GM19397 (cell line): ENCODE data around the gene HLA-DQA1.
"Not testable (repeated sequence)": the region's sequence is repeated elsewhere in the genome, so short reads cannot be mapped to it uniquely, and the experiment has no call there.

Source experiments
- ATAC-seq: cut with Tn5 transposase; IDR thresholded peaks from one replicate; pipeline ENCODE4 v1.9.1; 2021; ENCODE audit warnings: mild to moderate bottlenecking, moderate library complexity; ENCODE audit not compliant: unreplicated experiment

Gene HLA-DQA1

DNA sequence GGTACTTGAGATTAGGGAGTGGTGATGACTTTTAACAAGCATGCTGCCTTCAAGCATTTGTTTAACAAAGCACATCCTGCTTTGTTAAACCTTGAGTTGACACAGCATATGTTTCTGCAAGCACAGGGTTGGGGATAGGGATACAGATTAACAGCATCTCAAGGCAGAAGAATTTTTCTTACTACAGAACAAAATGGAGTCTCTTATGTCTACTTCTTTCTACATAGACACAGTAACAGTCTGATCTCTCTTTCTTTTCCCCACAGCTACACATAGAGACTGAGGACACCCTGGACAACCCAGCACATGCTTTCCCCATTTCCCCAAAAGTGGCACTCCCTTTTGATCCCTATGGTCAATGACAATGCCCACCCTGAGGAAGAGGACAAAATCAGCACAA is 20.6 kb downstream of the HLA-DQA1 start:
- ATAC-seq, result not testable (repeated sequence)

- ATAC-seq, result no peak
Measured at GRCh38 chr6:32658268-32658897, 21.2 kb downstream of the HLA-DQA1 start.

GRCh38 chr6:32659856-32660595 is 22.8 kb downstream of the HLA-DQA1 start:
- ATAC-seq, result no peak

GRCh38 chr6:32662099-32662498 is 24.9 kb downstream of the HLA-DQA1 start:
- no peak for ATAC-seq

- no peak for ATAC-seq
Measured at GRCh38 chr6:32662836-32663235, 25.6 kb downstream of the HLA-DQA1 start.

GRCh38 chr6:32664354-32664753 is 27.1 kb downstream of the HLA-DQA1 start:
- no peak for ATAC-seq

DNA sequence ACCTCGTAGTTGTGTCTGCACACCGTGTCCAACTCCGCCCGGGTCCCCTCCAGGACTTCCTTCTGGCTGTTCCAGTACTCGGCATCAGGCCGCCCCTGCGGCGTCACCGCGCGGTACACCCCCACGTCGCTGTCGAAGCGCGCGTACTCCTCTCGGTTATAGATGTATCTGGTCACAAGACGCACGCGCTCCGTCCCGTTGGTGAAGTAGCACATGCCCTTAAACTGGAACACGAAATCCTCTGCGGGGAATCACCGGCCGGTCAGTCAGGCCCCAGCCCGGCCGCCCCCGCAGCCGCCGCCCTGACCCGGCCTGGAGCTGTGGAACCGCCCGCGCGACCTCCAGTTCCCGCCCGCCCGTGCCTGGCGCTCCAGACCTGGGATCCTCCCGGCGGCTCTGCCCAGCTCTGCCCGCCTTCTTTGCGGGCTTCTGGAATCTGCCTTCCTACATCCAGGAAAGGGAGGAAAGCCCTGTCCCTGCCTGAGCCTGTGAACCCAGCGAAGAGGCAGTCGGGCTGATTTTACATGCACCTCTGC is 27.7 kb downstream of the HLA-DQA1 start:
- no peak for ATAC-seq

DNA sequence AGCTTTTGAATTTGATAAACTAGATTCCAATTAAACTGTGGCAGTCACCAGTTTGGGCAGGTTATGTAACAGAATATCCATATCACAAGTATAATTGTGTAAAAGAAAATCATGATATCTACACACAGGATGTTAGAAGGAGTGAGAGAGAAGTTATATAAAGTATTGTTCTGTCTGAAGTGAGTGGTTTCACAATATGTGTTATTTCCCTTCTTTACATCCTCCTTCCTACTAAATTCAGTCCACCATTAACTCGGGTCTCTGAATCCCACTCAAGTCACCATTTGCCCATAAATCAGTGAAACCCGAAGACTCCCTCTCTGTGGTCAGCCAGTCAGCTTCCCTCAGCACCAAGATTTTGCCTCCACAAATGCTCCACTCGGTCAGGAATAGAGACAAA is 28.5 kb downstream of the HLA-DQA1 start:
- ATAC-seq, result no peak

DNA sequence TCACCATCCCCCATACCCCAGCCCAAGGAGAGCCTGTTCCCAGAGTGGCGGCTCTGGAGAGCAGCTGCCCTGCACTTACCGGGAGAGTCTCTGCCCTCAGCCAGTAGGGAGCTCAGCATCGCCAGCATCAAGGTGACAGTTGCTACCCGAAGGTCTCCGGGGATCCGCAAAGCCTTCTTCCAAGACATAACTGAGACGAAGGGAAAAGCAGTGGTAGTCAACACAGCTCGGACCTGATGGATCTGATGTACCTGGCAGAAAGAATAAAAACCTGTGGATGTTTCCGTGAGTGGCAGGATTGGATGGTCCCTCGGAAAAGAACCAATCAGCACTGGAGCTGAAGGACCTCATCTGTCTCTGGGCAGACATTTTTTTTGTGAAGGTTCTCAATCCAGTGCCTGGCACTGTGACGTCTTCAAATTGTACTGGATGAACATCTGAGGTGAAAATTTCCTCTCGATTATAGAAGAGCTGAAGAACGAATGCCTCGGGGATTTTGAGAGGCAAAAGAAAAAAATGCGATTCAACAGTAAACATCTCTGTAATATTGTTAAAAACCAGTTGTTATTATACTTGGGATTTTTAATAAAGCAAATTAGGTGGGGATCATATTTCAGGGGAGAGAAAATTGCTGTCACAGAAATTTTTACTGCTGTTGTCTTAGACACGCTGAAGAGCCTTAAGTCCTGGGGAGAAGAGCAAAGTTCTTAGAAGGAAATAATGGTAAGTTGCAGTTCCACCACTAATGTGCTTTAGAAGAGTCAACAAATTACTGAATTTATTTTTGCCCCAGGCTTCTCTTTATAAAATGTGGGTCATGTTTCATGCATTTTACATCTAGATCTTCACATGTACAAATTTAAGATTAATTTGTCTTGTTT is 29.5 kb downstream of the HLA-DQA1 start, which contains the start of gene HLA-DQB1:
TSS of gene HLA-DQB1 (minus strand) at position 238 of the 881 bp plus-strand sequence. CDS start at position 188, 50 bp downstream.
- peak; percentile 44 for ATAC-seq

DNA sequence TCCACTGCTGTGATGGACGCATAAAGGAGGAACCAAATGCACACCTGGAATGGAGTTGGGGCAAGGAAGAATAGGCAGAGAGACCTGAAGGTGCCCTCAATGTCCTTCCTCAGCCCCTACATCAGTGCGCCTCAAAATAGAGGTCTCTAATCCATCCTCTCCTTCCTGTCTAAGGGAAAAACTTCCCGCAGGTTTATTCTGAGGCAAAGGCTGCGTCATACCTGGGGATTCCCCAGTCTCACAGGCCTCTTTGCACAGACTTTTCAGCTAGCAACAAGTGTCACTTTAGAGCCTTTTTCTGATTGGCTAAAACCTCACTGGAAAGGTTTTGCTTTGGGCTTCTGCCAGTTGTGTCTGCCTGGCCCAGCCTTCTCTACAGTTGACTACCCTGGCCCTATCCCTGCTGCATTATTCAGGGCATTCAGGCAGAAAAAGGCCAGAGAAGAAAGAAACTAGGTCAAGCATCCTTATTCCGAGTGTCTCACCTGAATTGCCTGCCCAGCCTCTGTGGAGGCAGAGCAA is 31.1 kb downstream of the HLA-DQA1 start:
- peak; percentile 79 for ATAC-seq

DNA sequence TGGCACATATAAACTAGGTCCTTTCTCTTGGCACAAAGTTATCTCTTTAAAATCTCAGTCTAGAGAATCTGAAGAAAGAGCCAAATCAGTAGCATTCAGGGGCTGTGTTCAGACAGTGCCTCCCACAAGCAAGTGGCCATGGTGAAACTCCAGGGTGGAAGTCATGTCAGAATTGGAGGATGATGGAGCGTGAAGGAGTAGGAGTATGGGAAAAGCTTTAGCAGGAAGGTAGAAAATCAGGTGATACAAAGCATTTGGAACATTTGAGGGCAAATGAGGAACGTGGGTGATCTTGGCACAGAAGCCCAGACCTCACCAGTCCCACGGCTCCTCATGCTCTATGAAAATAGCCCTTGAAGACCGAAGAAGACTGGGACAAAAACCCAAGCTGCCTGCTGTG is 32.0 kb downstream of the HLA-DQA1 start:
- ATAC-seq, result no peak

DNA sequence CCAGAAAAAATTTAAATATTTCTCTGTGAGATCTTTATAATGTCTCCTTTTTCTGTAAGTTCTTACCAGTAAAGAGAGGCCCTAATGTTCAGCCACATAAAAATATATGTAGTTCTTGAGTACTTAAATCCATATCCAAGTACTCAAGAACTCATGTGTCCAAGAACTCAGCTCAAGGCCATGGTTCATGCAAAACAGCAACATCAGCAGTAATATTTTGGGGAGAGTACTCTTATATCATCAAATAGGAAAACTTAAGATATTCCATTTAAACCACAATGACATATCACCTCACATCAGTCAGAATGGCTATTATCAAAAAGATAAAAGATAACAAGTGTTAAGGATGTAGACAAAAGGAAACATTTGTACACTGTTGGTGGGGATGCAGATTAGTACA is 32.7 kb downstream of the HLA-DQA1 start:
- ATAC-seq, result no peak

DNA sequence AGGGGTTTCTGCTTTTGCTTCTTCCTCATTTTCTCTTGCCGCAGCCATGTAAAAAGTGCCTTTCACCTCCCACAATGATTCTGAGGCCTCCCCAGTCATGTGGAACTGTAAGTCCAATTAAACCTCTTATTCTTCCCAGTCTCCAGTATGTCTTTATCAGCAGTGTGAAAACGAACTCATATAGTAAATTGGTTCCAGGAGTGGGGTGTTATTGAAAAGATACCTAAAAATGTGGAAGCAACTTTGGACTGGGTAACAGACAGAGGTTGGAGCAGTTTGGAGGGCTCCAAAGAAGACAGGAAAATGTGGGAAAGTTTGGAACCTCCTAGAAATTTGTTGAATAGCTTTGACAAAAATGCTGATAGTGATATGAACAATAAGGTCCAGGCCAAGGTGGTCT is 34.7 kb downstream of the HLA-DQA1 start:
- ATAC-seq, result not testable (repeated sequence)

GRCh38 chr6:32674123-32674522 is 36.9 kb downstream of the HLA-DQA1 start:
- ATAC-seq, result not testable (repeated sequence)

GRCh38 chr6:32679492-32679891 is 42.3 kb downstream of the HLA-DQA1 start:
- ATAC-seq, result no peak

DNA sequence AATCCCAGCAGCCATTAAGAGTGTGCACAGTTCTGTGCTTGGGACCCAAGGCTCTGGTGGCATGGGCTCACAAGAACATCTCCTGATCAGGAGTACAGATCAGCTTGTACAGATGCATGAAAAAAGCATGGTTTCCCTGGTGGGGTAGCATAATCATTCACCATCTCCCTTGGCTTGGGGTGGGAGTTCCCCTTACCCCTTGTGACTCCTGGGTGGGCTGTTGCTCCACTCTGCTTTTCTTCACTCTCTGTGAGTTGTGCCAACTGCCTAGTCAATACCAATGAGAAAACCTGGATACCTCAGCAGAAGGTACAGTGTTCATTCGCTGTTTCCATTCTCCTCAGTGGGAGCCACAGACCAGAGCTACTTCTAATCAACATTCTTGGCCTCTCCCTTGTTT is 42.8 kb downstream of the HLA-DQA1 start:
- no peak for ATAC-seq

DNA sequence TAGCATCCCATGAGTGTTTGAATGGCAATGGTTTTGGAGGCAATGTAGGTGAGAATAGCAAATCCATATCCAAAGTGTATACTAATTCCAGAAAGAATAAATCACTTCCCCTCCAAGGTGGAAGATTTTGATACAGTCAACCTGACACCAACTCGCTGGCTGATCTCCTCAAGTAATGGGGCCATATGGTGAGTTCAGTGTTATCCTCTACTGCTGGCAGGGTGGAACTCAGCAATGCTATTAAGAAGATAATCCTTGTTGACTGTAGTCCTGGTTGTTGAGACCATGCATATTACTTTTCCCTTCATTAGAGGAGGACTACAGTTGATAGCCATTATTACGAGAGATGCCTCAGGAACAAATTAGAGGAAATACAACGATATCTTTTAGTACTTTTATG is 47.0 kb downstream of the HLA-DQA1 start:
- ATAC-seq, result no peak

DNA sequence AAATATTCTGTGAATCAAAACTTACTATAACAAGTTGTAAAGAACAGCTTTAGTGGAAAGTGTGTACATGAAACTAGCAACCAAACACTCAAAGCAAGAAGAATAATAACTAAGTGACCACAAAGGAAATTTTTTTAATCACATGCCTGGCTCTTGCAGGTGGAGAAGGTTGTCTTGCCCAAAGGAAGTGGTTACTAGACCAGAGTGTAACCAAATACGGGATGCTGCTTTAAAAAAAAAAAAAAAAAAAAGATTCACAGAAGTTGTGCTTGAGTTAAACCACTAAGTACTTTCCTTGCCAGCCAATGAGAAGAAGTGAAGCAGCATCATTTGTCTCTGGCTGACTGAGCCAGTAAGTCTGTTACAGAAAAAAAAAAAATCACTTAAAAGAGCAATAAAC is 48.4 kb downstream of the HLA-DQA1 start:
- ATAC-seq, result peak; percentile 84

DNA sequence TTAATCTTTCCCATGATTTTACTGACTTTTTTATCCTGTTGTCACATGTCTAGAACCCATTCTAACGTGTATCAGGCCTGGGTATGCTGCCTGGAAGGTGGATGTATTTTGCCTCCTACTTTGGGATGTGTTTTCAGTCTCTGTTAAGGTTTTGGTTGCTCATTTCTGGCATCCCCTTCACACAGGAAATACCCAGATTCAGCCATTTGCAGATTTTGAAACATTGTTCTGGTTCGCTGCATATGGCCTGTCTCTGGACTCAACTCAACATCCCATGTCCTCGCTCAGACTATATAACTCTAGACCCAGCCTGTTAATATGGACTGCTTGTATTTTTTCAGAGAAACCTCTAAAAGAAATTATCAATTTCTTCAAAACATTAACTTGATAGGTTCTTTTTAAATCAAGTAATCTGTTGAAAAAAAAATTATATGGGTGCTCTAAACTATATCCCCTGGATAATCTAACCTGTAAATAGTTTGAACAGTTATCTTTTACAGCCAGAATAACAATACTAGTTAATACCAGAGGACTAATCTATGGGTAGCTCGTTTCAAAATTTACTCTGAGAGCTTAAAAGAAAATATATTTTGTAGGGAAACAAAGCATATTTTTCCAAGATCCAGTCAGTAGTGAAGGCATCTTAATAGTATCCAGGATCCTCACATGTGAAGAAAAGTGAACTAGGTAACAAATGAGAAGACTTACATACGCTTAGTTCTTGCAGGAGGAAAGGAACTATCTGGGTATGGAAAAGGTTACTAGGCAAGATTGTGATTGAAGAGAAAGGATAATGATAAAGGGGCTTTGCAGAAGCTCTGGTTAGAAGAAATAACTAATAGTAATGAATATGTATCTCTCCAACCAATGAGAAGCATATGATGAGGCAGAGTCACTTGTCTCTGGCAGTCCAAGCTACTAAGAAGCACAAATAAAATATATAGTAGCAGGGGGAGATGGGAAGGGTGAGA is 52.6 kb downstream of the HLA-DQA1 start:
- no peak for ATAC-seq

DNA sequence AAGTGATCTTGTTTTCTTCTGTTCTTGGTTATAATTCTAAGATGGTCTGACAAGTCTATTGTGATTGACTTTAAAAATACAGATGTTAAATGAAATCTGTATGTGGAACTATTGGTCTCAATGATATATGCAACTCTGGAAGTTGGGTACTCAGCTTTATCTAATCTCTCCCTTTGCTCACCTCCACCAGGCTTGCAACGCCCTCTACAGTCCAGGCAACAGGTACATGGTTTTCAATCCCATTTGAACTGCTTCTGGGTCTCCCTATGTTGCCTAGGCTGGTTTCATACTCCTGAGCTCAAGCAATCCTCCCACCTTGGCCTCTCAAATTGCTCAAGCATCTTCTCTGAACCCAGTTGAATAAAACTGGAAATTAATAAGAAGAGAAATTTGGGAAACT is 54.8 kb downstream of the HLA-DQA1 start:
- no peak for ATAC-seq
